Right forelimb (tissue), 1 donor: ENCODE results near the gene SPPL2B.

ENCODE experiments used
- DNase-seq: peaks from one replicate; pipeline ENCODE4 v3.0.0-alpha.2; 2018

SPPL2B gene

DNA sequence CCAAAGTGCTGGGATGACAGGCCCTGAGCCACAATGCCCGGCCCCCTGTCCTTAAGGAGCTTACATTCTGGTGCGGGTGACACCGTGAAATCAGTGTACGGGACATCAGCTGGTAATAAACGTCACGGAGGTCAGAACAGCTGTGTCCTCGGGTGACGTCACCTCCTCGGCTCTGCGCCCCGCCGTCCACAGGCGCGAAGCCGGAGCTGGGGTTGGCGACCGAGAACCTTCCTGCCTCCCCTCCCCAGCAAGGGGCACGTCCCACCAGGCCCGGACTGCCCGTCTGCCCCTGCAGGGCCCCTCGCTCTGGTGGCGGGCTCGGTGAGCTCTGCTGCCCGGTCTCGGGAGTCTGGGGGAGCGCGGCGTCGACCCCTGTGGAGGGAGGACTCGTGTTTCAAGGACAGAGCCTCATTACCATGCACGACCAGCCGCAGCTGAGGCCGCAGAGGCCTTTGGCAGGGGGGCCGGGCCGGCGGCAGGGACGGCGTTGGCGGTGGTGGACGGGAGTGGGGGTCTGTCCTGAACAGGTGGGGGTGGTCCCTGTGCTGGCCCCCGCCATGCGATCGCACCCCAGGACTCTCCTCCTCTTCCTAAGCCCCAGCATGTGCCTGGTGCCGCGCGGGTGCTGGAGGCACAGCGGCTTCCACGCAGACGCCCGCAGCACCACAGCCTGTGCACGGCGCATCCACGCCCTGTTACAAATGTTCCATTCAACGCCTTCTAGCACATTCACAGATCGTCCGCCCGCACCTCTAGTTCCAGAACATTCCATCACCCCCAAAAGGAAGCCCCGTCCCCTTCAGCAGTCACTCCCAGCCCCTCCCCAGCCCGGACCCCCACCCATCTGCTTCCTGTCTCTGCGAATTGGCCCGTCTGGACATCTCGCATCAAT lies 25.9 kb upstream of the SPPL2B start:
- DNase-seq = peak; percentile 69

DNA sequence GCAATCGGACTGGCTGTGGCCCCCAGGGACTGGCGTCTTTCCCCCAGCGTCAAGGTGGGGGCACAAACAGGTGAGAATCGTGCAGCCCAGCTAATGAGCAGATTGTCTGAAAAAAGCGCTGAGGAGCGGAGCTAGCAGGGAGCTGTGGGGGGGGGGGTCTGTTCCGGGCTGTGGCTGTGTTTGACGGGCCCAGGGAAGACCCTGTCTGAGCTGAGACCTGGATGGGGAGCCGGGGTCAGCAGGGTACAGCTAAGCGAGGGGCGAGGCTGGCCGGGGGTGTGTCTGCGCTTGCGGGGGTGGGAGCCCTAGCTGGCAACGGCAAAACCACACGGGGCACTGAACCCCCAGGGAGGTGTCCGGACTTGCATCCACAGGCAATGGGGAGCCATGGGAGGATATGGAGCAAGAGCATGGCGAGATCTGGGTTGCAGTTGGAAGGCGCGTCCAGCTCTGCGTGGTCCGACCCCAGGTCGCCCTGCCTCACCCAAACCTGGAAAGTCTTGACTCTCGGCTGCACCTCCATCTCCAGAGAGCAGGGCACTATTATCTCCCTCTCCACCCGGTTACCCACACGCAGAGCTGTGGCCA lies 25.2 kb upstream of the SPPL2B start:
- no peak for DNase-seq

DNA sequence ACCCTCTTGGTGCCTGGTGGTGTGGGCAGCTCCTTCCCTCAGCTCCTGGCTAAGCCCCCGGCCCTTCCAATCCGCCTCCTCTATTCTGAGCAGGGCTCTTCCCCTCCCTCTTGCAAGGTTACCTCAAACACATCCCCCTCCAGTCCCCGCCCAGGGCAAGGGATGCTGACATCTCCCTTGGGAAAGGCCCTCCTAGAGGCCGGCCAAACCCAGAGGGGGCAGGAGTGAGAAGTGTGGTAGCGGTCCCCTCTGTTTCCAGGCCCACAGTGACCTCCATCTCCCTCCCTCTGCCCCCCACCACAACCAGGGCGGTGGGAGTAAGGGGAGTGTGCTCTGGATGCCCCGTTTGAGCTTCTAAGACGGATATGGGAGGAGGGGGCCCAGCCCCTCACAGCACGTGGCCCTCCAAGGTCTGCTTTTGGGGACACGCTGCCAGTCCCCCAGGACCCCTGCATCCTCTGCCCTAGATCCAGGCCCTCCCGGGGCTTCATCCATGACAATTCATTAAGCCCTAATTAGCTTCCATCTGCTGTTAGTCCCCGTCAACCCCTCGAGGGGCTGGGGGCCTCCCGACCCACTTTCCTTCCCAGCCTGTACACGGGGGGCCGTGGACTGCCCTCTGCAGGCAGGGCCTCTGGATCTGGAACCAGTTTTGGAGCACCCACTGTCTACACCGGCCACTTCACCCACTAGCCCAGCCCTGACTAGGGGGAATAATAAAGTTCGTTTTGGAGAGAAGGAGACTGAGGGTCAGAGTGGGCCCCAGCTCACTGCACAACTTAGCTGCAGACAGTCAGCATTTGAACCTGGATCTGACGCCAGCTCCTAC lies 22.8 kb upstream of the SPPL2B start:
- no peak for DNase-seq

DNA sequence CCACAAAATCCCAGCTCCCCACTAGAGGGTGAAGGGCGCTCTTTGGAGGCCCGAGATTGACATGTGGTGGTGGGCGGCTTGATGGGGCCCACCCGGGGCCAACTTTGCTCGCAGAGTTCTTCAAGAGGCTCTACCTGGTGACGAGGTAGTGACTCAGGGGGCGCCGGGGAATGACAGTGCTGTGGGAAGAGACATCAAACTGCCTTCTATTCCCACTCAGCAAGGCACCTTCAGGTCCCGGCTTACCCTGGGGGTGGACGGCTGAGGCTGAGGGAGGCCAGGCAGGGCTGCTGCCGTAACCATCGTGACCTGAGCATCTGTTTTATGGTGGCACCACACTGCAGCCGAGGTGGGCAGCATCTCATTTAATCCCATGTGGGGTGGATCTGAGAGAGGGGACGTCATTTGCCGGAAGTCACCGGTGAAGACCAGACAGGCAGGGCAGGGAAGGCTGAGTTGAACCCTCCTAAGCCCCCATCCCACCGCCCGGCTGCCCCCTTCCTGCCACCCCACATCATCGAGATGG lies 22.1 kb upstream of the SPPL2B start:
- DNase-seq = no peak

DNA sequence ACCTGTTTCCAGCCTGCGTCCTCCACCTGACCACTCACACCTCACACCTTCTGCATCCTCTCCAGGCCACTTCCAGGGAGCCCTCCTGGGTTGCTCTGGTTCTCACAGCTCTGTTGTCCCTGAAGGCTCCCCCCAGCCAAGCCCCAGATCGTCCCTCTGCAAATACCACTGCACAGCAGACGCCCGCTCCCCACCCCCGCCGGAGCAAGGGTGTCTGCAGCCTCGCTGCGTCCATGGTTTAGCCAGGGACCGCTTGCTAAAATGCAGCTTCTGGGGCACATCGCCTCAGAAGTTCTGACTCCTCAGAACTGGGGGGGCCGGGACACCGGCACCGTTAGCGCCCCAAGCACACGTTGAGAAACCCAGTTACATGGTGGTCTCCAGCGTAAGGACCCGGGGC lies 21.5 kb upstream of the SPPL2B start:
- DNase-seq = no peak

DNA sequence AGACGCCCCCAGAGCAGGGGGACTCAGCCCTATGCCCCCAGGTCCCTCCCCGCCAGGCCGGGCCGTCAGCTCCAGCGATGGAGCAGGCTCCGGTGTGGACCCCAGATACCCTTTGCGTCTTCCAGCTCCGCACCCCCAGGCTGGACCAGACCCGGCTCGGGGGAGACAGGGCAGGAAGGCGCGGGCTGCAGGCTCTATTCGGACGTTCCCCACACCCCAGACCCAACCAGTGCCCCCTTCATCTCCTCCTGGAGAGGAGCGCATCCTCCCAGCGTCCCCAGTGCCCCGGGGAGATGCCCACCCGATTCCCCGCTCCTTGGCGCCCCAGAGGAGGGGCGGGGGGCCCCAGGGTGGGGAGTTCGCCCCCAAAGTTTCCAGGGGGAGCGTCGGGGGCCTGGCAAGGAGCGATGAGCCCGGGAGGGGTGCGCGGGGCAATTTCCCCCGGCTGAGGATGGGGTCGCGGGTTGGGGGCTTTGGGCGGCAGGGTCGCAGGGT lies 20.9 kb upstream of the SPPL2B start:
- no peak for DNase-seq

DNA sequence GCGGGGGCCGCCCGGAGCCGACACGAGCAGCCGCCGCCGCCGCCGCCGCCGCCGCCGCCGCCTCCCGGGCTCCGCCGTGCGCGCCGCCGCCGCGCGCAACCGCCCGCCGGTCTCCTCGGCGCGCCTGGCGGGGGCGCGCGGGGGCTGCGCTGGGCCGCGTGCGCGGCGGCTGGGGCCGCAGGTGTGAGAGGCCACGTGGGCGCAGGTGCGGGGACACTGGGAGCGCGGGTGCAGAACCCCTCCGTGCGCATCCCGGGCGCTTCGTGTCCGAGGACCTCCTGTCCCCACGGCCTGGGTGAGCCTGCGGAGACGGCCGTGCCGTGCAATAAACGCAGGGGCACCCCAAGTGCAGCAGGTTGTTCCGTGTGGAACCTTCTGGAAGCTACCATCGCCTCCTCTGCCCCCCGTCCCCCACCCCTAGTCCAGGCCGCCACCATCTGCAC lies 20.3 kb upstream of the SPPL2B start, which contains the start of gene LINGO3:
Gene LINGO3 (minus strand): TSS at position 41 of the 443 bp plus-strand sequence. CDS start 16,378 bp downstream, outside the sequence.
- no peak for DNase-seq

DNA sequence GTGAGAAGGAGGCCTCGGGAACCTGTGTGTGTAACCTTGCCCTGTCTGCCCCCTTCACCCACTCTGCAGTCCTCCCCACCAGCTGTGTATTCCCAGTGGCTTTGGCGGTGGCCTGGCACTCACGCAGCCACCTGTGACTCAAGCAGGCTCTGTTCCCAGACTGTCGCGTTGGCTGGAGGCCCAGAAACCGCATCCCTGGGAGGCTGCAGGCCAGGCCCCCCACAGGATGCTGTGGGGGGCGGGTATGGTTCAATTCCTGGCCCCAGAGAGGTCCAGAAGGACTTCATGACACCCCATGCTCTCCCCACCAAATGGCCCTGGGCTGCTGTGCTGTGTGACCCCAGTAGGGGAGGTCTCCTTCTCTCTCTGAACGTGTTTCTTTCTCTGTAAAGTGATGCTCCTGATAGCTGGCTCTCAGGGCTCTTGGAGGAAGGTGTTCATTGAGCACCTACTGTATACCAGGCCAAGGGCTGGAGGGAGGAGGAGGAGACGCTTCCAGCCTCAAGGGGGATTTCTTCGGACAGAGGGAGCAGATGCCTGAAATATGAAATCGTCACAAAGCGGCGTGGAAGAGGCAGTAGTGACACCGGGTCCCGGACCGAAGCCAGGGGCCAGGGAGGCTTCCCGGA lies 18.6 kb upstream of the SPPL2B start:
- no peak for DNase-seq

DNA sequence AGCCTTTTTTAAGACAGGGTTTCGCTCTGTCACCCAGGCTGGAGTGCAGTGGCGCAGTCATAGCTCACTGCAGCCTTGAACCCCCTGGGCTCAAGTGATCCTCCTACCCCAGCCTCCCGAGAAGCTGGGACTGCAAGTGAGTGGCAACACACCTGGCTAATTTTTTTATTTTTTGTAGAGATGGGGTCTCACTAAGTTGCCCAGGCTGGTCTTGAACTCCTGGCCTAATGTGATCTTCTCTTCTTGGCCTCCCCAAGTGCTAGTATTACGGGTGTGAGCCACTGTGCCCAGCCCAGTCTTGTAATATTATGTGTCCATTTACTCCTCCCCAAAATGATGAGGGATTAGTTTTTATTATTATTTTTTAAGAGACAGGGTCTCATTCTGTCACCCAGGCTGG lies 17.4 kb upstream of the SPPL2B start:
- DNase-seq = no peak

DNA sequence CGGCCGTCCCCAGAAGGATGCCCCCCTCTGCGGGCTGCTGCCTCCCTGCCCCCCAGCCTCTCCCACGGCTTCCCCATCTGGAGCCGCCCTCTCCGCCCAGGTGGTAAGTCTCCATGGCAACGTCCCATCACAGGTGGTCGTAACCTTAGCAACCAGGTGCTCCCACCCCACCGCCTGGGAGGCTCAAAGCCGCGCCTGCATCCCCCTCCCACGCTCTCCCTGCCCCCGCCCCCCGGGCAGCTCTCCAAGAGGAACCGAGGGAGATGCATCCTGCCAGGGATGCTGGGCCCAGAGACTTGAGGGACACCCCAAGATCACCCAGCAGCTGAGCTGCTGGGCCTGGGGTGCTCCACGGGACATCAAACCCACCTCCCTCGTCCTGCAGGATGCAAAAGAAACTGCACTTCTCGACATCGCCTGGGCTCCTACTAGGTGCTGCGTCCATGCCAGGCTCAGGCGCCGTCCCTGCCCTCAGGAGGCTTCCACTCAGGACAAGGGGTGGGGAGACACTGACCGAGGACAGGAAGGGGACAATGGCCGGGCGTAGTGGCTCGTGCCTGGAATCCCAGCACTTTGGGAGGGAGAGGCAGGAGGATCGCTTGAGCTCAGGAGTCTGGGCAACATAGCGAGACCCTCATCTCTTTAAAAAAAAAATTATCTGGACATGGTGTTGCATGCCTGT lies 15.5 kb upstream of the SPPL2B start:
- no peak for DNase-seq

DNA sequence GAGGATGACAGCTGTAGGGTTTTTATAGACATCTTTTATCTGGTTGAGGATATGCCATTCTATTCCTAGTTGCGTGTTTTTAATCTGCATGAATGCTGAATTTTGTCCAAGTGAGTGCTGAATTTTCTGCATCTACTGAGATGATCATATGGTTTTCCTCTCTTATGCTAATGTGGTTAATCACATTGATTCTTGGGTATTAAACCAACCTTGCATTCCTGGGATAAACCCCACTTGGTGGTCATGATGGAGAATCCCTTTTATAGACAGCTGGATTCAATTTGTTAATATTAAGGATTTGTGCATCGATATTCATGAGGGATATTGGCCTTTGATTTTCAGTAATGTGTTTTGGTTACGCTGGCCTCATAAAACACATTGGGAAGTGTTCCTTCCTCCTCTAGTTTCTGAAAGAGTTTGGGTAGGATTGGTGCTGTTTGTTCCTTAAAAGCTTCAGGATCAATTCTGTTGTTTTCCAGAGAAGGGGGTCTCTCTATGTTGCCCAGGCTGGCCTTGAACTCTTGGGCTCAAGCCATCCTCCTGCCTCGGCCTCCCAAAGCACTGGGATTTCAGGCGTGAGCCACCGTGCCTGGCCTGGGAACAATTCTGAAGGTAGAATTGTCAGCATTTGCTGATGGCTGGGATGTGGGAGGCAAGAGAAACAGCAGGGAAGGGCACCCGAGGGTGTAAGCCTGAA lies 13.2 kb upstream of the SPPL2B start:
- no peak for DNase-seq

DNA sequence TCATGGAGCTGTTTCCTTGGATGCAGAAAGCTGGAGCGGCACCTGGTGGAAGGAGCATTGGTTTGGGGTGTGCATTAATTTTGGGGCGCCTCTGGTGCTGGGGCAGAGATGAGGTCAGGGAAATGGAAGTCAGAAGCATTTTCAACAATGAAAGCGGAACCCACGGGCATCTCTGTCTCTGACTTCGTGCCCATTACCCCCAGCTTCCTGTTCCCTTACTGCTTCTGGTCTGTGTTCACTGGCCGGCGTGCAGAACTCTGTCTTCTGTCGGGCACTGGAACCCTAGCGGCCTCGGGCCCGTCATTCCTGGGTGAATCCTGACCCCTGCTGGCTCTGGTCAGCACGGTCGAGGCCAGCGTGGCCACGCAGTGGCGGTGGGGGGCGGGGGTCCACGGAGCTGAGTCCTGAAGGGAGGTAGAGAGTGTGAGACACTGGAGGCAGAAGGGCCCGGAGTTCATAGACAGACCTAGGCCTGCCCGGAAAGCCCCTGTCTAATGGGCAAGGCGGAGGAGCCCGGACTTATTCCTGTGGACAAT lies 12.6 kb upstream of the SPPL2B start:
- DNase-seq = peak; percentile 70

DNA sequence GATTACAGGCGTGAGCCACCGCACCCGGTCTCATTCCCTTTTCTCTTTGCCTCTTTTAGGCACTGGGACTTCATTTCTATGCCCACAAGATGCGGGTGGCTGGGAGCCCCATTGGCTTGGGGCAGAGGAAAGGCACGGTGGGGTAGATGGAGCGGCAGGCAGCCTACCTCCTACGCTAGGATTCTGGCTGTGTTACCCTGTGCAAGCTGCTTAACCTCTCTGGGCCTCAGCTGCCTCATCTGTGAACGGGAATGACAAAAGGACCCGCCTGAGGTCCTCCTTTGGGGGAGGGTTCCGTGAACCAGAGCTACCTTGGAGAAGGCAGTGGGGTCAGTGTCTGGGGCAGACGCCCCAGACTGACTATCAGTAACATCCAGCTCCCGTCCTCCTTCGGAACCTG lies 11.2 kb upstream of the SPPL2B start:
- DNase-seq = no peak

DNA sequence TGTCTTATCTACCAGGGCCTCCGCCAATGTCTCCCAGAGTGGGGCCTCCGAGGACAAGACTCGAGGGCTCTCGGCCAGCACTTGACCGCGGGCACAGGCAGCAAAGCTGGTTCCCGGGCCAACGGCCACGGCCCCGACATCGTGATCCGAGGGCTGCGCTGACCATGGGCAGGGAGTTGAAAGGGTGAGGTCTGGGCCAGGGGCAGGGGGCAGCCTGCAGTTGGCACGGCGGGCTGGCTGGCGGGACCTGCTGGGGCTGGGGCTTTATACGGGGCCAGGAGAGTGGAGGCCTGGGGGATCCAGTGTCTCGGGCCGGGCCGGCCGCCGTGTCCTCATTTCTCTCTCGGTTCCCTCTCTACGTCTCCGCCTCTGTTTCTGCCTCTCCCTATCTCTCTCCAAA lies 10.7 kb upstream of the SPPL2B start:
- no peak for DNase-seq

DNA sequence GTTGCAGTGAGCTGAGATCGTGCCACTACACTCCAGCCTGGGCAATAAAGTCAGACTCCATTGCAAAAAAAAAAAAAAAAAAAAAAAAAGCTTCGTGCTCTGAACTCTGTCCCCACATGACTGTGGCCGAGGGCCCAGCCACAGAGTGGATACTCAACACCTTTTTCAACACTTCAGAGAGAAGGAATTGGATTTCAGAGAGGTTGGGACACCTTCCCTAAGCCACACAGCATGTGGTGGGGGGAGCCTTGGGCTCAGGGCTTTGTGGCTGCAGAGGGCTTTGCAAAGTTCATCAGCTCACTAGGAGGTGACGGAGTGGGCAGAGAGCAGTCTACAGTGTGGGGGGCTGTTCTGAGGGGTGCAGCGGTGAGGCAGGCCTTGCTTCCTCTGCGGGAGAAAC lies 9.6 kb upstream of the SPPL2B start:
- no peak for DNase-seq

DNA sequence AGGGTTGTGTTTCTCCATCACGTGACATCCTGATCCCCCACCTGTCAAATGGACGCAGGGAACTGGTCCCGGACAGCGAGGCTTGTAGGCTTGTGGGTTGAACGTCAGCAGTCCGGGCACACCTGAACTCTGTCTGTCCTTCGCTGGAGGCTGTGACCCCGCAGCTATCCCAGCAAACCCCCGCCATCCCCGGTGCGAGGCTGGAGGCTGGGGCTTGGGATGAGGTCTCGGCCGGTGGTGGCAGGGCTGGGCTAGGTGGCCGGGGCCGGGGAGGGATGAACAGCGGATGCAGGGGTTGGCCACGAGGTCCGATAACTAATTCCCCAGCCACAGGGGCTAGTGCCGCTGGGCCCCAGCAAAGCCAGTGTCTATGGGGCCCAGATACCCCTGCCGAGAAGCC lies 8.9 kb upstream of the SPPL2B start:
- no peak for DNase-seq

DNA sequence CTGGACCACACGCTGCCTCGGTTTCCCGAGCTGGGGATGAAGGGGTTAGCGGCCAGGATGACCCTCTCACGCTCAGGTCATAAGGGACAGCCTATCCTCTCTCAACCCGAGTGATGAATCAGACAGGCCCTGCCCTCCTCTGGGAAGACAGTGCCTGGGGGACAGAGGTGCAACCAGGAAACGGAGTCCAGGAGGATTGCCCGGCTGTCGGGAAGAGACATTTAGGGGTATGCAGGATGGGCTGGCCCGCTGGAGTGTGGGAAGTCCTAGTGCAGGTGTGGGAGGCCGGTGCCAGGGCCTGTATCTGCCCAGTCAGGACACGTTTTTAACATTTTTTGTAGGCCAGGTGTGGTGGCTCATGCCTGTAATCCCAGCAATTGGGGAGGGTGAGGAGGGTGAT lies 8.4 kb upstream of the SPPL2B start:
- DNase-seq = no peak

DNA sequence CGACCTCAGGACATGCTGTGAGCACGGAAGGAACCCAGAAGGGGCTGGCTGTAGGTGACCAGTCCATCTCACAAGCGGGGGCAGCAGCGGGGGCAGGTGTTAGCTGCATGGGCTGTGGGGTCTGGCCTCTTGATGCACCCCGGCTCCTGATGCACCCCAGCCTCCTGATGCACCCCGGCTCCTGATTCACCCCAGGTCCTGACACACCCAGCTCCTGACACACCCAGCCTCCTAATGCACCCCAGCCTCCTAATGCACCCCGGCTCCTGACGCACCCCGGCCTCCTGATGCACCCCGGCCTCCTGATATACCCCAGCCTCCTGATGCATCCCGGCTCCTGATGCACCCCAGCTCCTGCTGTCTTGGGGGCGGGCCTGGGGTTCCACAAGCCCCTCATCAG lies 7.5 kb upstream of the SPPL2B start:
- DNase-seq = no peak

DNA sequence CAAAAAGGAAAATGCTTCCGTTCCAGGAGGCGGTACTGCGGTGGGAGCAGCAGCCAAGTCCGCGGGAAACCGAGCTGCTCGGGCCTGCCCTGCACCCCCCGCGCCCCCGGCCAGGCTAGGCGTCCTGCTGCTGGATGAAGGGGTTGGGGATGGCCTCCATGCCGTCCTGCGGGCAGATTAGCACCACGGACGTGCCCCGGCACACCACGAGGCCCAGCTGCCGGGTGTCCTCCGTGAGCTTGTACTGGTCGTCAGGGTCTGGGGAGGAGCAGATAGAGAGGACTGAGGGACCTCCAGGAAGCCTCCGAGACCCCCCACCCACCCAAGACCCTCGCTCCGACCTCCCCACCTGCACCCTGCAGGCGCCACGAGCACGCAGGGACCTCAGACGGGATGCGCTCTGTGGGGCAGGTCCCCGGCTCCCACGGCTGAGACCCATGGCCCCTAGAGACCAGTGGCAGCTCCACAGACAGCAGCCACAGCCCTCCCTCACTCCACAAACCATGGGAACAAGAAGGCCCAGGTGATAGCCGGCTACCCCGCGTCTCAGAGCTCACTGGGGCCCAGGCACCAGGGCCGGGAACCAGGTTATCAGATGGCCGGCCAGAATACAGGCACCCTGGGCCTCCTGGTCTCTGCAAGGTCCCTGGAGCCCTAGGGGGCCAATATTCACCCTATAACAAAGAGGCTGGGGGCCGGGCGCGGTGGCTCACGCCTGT lies 6.8 kb upstream of the SPPL2B start:
- no peak for DNase-seq

DNA sequence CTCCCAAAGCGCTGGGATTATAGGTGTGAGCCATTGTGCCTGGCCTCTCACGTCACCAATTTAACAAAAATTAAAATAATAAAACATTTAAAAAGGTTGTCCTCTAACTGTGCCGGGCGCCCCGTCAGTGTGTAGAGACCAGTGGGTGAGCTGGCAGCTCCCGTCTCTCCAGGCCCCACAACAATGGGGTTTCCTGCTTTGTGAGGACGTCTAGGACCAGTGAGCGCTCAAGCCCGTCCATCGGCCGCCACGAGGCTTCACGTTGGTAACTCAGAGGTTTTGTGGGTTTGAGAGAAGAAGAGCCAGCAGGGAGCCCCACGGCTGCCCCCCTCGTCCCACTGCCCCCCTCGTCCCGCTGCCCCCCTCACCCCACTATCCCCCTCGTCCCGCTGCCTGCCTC lies 4.8 kb upstream of the SPPL2B start:
- no peak for DNase-seq
